Mesendoderm (in vitro differentiated cells): ENCODE data around the gene A2ML1.
"Not testable (repeated sequence)": the region's sequence is repeated elsewhere in the genome, so short reads cannot be mapped to it uniquely, and the experiment has no call there.

Experiments
- DNase-seq: peaks from one replicate; pipeline ENCODE4 v3.0.0; 2013
- H2AK5ac ChIP-seq: 2 replicates; pipeline ENCODE4 v1.6.1; 2013; ENCODE audit warnings: low read length, inconsistent platforms
- H2BK120ac ChIP-seq: 2 replicates; pipeline ENCODE4 v1.6.1; 2013; ENCODE audit warnings: low read depth, mild to moderate bottlenecking, low read length, moderate library complexity, mixed read lengths
- H2BK15ac ChIP-seq: replicated peaks from 2 replicates; pipeline ENCODE4 v1.6.1; 2013; ENCODE audit warnings: low read depth, mild to moderate bottlenecking, moderate library complexity
- H2BK5ac ChIP-seq: 2 replicates; pipeline ENCODE4 v1.6.1; 2013; ENCODE audit warnings: low read length, inconsistent platforms
- H3K18ac ChIP-seq: 2 replicates; pipeline ENCODE4 v1.6.1; 2013; ENCODE audit warnings: mild to moderate bottlenecking, low read length, mixed read lengths
- H3K23ac ChIP-seq: one replicate; pipeline ENCODE4 v1.6.1; 2013; ENCODE audit warnings: low read length
- H3K27ac ChIP-seq: 2 replicates; pipeline ENCODE4 v1.5.1; 2013; ENCODE audit warnings: low read depth, mild to moderate bottlenecking, inconsistent platforms, low read length, moderate library complexity
- H3K27me3 ChIP-seq: 2 replicates; pipeline ENCODE4 v1.6.1; 2013; ENCODE audit warnings: low read length, control low read depth, mild to moderate bottlenecking, inconsistent platforms; ENCODE audit not compliant: insufficient read depth, poor library complexity
- H3K36me3 ChIP-seq: 2 replicates; pipeline ENCODE4 v1.6.1; 2013; ENCODE audit warnings: low read length, inconsistent platforms; ENCODE audit not compliant: control insufficient read depth, insufficient read depth
- H3K4ac ChIP-seq: one replicate; pipeline ENCODE4 v1.6.1; 2013; ENCODE audit warnings: low read depth, mild to moderate bottlenecking, low read length, moderate library complexity
- H3K4me1 ChIP-seq: 2 replicates; pipeline ENCODE4 v1.6.1; 2013; ENCODE audit warnings: low read depth, low read length, inconsistent platforms; ENCODE audit not compliant: control insufficient read depth
- H3K4me2 ChIP-seq: 2 replicates; pipeline ENCODE4 v1.6.1; 2013; ENCODE audit warnings: low read length
- H3K4me3 ChIP-seq: 2 replicates; pipeline ENCODE4 v1.5.1; 2013; ENCODE audit warnings: mild to moderate bottlenecking, low read length
- H3K56ac ChIP-seq: one replicate; pipeline ENCODE4 v1.6.1; 2013; ENCODE audit warnings: low read length
- H3K79me1 ChIP-seq: 2 replicates; pipeline ENCODE4 v1.6.1; 2013; ENCODE audit warnings: low read length, inconsistent platforms
- H3K79me2 ChIP-seq: 2 replicates; pipeline ENCODE4 v1.6.1; 2013; ENCODE audit warnings: mild to moderate bottlenecking, low read length; ENCODE audit not compliant: control insufficient read depth, insufficient read depth
- H3K9ac ChIP-seq: 2 replicates; pipeline ENCODE4 v1.6.1; 2013; ENCODE audit warnings: low read length, inconsistent platforms
- H4K5ac ChIP-seq: one replicate; pipeline ENCODE4 v1.6.1; 2013; ENCODE audit warnings: low read length
- H4K8ac ChIP-seq: one replicate; pipeline ENCODE4 v1.6.1; 2013; ENCODE audit warnings: low read depth, mild to moderate bottlenecking, control low read depth, low read length, moderate library complexity
- WGBS: extraction: QIAGEN DNeasy Blood & Tissue Kit; methylation state at CpG from one replicate; pipeline ENCODE4 v1.1.7; 2013; ENCODE audit warnings: low lambda C conversion rate, missing lambda C conversion rate; ENCODE audit not compliant: insufficient coverage; ENCODE audit errors: extremely low coverage; 5-methylcytosine and 5-hydroxymethylcytosine counted together

Gene A2ML1

DNA sequence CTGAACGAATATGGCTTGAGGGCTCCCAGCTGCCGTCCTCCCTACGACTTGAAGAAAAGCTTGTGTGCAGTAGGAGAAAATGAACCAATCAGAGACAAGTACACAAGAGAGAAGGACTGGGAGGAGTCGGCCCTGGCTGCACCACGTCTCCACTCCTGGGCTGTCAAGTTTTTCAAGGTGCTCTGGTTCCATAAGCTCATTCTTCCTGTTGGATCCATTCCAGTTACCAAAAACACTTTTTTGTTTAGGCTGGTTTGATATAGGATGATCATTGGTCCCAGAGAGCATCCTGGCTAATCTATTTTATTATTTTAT lies 2.8 kb upstream of the A2ML1 start:
- Histone ChIP-seq H3K4me3 (no peak overlapping the region), H3K23ac (no peak overlapping the region), H2BK5ac (no peak overlapping the region), H4K5ac (no peak overlapping the region), H3K27ac (peak overlapping the region; percentile 2), H3K9ac (no peak overlapping the region), H2AK5ac (no peak overlapping the region), H3K56ac (peak overlapping the region; percentile 72), H3K18ac (peak overlapping the region; percentile 93), H3K27me3 (no peaks in the 10 kb centered on the region), H2BK120ac (no peak overlapping the region), H3K79me1 (no peaks in the 10 kb centered on the region), H3K79me2 (no peaks in the 10 kb centered on the region), H3K4me2 (no peak overlapping the region), H3K36me3 (no peaks in the 10 kb centered on the region), H3K4ac (peak overlapping the region; percentile 66), H4K8ac (no peak overlapping the region), H3K4me1 (peaks cover 6% of the 10 kb centered on the region), H2BK15ac (no peak overlapping the region)
- peak; percentile 80 for DNase-seq
- no CpG with 5 or more reads among the region's 5 CpGs for whole genome bisulfite sequencing

DNA sequence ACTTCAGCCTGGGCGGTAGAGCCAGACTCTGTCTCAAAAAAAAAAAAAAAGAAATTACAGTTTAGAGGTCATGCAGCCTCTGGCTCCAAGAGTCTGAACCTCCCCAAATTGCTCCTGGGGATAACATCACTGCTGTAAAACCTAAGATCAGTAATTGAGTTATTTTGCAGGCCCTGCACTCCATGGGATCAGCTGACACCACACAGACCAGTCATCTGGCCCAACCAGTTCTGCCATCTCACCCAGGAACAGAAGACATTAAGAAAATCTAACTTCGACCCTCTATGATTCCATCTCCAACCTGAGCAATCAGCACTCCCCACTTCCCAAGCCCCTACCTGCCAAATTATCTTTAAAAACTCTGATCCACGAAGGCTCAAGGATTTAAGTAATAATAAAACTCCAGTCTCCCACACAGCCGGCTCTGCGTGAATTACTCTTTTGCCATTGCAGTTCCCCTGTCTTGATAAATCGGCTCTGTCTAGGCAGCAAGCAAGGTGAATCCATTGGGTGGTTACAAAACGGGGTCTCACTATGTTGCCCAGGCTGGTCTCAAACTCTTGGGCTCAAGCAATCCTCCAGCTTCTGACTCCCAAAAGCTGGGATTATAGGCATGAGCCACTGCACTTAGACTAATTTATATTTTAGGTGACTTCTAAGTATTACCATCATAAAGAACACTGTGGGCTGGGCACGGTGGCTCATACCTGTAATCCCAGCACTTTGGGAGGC lies 1.6 kb upstream of the A2ML1 start:
- not testable (repeated sequence) for H3K4me3 ChIP-seq, H3K4me1 ChIP-seq, H3K23ac ChIP-seq, H3K27ac ChIP-seq, H2AK5ac ChIP-seq, H2BK5ac ChIP-seq, H3K79me1 ChIP-seq, H3K9ac ChIP-seq, H3K79me2 ChIP-seq, DNase-seq, H2BK120ac ChIP-seq, H3K4me2 ChIP-seq, H3K36me3 ChIP-seq, H3K27me3 ChIP-seq, H4K8ac ChIP-seq, H4K5ac ChIP-seq
- peak overlapping the region; percentile 75 for H3K18ac ChIP-seq
- peak overlapping the region; percentile 25 for H3K56ac ChIP-seq
- WGBS = no CpG with 5 or more reads among the region's 8 CpGs
- peak overlapping the region; percentile 91 for H3K4ac ChIP-seq
- peak overlapping the region; percentile 74 for H2BK15ac ChIP-seq

DNA sequence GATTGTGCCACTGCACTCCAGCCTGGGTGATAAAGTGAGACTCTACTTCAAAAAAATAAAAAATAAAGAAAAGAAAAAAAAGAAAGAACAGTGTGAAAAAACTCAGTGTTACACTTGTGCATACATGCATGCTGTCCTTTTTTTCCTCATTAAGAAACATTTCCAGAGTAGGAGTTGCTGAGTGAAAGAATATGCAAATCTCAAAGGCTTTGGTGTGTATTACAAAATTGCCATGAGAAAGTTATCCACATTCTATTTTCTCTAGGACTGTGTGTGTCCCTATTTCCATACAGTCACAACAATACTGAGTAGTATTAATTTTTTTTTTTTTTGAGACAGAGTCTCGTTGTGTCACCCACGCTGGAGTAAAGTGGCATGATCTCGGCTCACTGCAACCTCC lies 830 bp upstream of the A2ML1 start:
- no CpG with 5 or more reads among the region's 3 CpGs for WGBS
- Histone ChIP-seq H3K36me3 (no peaks in the 10 kb centered on the region), H3K18ac (no peak overlapping the region)

DNA sequence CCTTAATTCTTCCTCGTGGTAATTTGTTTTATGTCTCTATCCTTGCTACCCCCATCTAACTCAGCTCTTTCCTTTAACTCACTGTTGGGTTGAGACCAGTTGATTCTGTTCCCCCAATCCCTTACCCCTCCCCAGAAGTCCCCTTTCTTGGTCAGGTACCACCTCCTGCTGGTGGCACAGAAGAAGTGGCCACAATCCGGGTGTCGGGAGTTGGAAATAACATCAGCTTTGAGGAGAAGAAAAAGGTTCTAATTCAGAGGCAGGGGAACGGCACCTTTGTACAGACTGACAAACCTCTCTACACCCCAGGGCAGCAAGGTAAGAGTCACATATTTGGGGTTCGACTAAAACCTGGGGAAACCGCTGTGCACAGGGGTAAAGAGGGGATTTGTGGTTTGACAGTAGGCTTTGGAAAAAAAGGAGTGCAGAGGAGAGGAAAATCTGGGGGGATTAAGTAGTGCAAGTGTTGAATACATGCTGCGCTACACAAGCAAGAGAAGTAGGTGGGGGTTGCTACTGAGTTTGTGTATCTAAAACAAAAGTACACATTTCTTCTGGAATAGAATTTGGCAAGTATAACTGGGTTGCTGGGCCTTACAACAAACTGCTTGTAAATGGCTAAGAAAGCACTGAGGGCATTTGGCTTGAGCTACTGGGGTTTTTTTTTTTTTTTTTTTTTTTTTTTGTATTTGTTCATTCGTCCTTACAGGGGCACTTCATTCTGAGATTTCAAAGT lies 1.3 kb downstream of the A2ML1 start:
- Histone ChIP-seq H3K18ac (peak overlapping the region; percentile 71), H3K56ac (peak overlapping the region; percentile 59), H3K79me2 (no peaks in the 10 kb centered on the region), H3K27me3 (no peaks in the 10 kb centered on the region), H3K27ac (no peak overlapping the region), H2BK5ac (no peak overlapping the region), H2BK15ac (peak overlapping the region; percentile 97), H3K4me3 (no peak overlapping the region), H4K5ac (no peak overlapping the region), H3K4ac (no peak overlapping the region), H3K79me1 (no peaks in the 10 kb centered on the region), H2AK5ac (no peak overlapping the region), H3K23ac (no peak overlapping the region), H2BK120ac (no peak overlapping the region), H4K8ac (no peak overlapping the region), H3K4me2 (no peak overlapping the region), H3K4me1 (peaks cover 8% of the 10 kb centered on the region), H3K36me3 (no peaks in the 10 kb centered on the region), H3K9ac (peak overlapping the region; percentile 35)
- WGBS = no CpG with 5 or more reads among the region's 8 CpGs
- DNase-seq = peak; percentile 92

More for the DNA sequence above, 830 bp upstream of the A2ML1 start:
- Histone ChIP-seq H3K4ac (peak overlapping the region; percentile 91), H3K23ac (no peak overlapping the region), H3K27ac (no peak overlapping the region), H3K4me3 (no peak overlapping the region), H4K8ac (no peak overlapping the region), H3K4me1 (peaks cover 6% of the 10 kb centered on the region), H3K9ac (no peak overlapping the region), H3K79me2 (no peaks in the 10 kb centered on the region), H3K56ac (no peak overlapping the region), H3K27me3 (no peaks in the 10 kb centered on the region), H3K4me2 (no peak overlapping the region), H4K5ac (no peak overlapping the region), H2BK5ac (no peak overlapping the region), H2AK5ac (no peak overlapping the region), H2BK120ac (no peak overlapping the region), H3K79me1 (no peaks in the 10 kb centered on the region), H2BK15ac (no peak overlapping the region)
- DNase-seq = no peak

DNA sequence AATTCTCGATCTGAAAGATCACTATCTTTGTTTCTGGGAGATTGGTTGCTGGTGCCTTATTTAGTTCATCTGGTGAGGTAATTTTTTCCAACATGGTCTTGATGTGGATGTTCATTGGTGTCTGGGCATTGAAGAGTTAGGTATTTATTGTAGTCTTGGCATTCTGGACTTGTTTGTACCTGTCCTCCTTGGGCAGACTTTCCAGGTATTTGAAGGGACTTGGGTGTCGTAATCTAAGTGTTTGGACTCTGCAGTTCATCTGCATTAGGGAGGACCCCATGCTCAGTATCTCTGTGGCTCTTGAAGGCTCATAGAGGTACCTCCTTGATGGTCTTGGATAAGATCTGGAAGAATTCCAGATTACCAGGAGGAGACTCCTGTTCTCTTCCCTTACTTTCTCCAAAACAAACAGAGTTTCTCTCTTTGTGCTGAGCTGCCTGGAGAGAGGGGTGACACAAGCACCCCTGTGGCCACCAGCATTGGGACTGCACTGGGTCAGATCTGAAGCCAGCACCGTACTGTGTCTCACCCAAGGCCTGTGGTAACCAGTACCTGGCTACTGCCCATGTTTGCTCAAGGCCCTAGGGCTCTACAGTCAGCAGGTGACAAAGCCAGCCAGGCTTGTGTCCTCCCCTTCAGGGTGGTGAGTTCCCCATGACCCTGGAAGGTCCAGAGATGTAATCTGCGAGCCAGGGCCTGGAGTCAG lies 5.3 kb downstream of the A2ML1 start:
- Histone ChIP-seq H3K9ac (no peak overlapping the region), H3K4me1 (peaks cover 7% of the 10 kb centered on the region), H3K27me3 (no peaks in the 10 kb centered on the region), H3K4ac (no peak overlapping the region), H3K18ac (peak overlapping the region; percentile 13), H3K56ac (no peak overlapping the region), H2AK5ac (no peak overlapping the region), H3K79me2 (no peaks in the 10 kb centered on the region), H4K8ac (no peak overlapping the region), H3K4me2 (no peak overlapping the region), H3K23ac (no peak overlapping the region), H3K79me1 (no peaks in the 10 kb centered on the region), H3K4me3 (no peak overlapping the region), H3K27ac (no peak overlapping the region), H2BK120ac (peak overlapping the region; percentile 66), H2BK15ac (no peak overlapping the region), H4K5ac (no peak overlapping the region), H2BK5ac (no peak overlapping the region), H3K36me3 (no peaks in the 10 kb centered on the region)
- no peak for DNase-seq
- no CpG with 5 or more reads among the region's 4 CpGs for WGBS
